Stomach (tissue), 4 donors: Measurements from ENCODE around the gene LAMB3.

Experiments
- POLR2AphosphoS5 ChIP-seq, 3 donors: sonication (generic); formaldehyde crosslinking; IDR thresholded peaks; one replicate each; pipeline ENCODE4 v1.6.1; 2016; ENCODE audit warnings: antibody characterized with exemption in 3 of 3
- TF ChIP-seq, protein P1 (sequence below), 7 experiments: fragments of 450-650 bp in 4 of 7; fragments of 200-600 bp in 3 of 7; sonication (generic) in 3 of 7; IDR thresholded peaks; one replicate each; pipeline ENCODE4 v1.5.1; 2016 to 2019; ENCODE audit warnings: antibody characterized with exemption in 7 of 7, control low read depth in 2 of 7, mild to moderate bottlenecking in 1 of 7

DNA sequence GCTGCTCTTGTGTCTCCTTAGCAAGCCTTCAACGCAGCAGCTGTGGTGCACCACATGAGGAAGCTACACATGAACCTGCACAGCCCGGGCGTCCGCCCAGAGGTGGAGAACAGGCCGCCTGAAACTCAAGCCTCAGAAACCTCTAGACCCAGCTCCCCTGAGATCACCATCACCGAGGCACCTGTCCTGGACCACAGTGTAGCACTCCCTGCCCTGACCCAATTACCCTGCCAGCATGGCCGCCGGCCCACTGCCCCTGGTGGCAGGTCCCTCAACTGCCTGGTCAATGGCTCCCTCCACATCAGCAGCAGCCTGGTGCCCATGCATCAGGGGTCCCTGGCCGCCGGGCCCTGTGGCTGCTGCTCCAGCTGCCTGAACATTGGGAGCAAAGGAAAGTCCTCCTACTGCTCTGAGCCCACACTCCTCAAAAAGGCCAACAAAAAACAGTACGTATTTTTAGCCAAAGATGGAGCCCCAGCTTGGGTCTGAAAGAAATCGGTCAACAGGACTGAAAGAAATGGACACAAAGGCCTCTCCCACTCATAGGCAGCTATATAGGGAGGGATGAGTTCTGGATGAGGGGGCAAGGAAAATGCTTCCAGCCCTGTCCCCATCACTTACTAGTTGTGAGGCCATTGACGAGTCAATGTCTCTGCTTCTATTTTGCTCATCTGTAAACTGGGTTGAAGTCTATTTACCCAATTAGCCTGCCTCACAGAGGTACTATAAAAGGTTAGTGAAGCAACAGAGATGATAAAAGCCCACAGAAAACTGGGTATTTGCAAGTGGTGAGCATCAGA, 40.3 kb downstream of the LAMB3 start:
- TF ChIP-seq, protein P1, sequence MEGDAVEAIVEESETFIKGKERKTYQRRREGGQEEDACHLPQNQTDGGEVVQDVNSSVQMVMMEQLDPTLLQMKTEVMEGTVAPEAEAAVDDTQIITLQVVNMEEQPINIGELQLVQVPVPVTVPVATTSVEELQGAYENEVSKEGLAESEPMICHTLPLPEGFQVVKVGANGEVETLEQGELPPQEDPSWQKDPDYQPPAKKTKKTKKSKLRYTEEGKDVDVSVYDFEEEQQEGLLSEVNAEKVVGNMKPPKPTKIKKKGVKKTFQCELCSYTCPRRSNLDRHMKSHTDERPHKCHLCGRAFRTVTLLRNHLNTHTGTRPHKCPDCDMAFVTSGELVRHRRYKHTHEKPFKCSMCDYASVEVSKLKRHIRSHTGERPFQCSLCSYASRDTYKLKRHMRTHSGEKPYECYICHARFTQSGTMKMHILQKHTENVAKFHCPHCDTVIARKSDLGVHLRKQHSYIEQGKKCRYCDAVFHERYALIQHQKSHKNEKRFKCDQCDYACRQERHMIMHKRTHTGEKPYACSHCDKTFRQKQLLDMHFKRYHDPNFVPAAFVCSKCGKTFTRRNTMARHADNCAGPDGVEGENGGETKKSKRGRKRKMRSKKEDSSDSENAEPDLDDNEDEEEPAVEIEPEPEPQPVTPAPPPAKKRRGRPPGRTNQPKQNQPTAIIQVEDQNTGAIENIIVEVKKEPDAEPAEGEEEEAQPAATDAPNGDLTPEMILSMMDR (IDR thresholded peaks at IDR 0.05) = no peak
- no peak for TF ChIP-seq POLR2AphosphoS5 (IDR thresholded peaks at IDR 0.05)
